Measurements from ENCODE around the gene RTN1.

RTN1 gene

GRCh38 chr14:59848671-59849070 is 21.9 kb downstream of the RTN1 start:
- H3K4me3 ChIP-seq (ENCODE audit: insufficient read depth, low read length, poor library complexity, severe bottlenecking): no peak overlapping the region

GRCh38 chr14:59847711-59848110 is 22.9 kb downstream of the RTN1 start:
- no peaks in the 10 kb centered on the region for H3K9me2 ChIP-seq (replicated peaks; ENCODE audit: insufficient read depth, low read length)
- no peaks in the 10 kb centered on the region for H4K20me1 ChIP-seq (ENCODE audit: low read depth, low read length)
- H2AFZ ChIP-seq (ENCODE audit: low read depth, low read length, severe bottlenecking): no peak overlapping the region
- H3K36me3 ChIP-seq (ENCODE audit: low read length): no peaks in the 10 kb centered on the region
- no peak for TF ChIP-seq CTCF (IDR thresholded peaks at IDR 0.05; ENCODE audit: insufficient read depth, low read length, poor library complexity, severe bottlenecking)
- TF ChIP-seq EZH2phosphoT487 (conservative IDR thresholded peaks at IDR 0.05; ENCODE audit: low read length): no peak
- no peak overlapping the region for H3K4me2 ChIP-seq (ENCODE audit: low read depth, low read length, poor library complexity, severe bottlenecking)
- H3K9ac ChIP-seq (ENCODE audit: low read length): no peak overlapping the region
- H3K27ac ChIP-seq (ENCODE audit: low read depth, low read length): no peak overlapping the region
- no peaks in the 10 kb centered on the region for H3K27me3 ChIP-seq (ENCODE audit: low read length)
- H3F3A ChIP-seq (ENCODE audit: insufficient read depth): no peaks in the 10 kb centered on the region
- no peaks in the 10 kb centered on the region for H3K9me3 ChIP-seq (ENCODE audit: insufficient read depth, low read length)
- no peak overlapping the region for H3K4me3 ChIP-seq (ENCODE audit: insufficient read depth, low read length, poor library complexity, severe bottlenecking)
- no peaks in the 10 kb centered on the region for H3K79me2 ChIP-seq (ENCODE audit: insufficient read depth, low read length)

More at GRCh38 chr14:59848671-59849070, 21.9 kb downstream of the RTN1 start:
- H2AFZ ChIP-seq (ENCODE audit: low read depth, low read length, severe bottlenecking): no peak overlapping the region
- no peaks in the 10 kb centered on the region for H3K27me3 ChIP-seq (ENCODE audit: low read length)
- no peaks in the 10 kb centered on the region for H3K79me2 ChIP-seq (ENCODE audit: insufficient read depth, low read length)
- no peak overlapping the region for H3K27ac ChIP-seq (ENCODE audit: low read depth, low read length)
- H3K9ac ChIP-seq (ENCODE audit: low read length): no peak overlapping the region
- no peaks in the 10 kb centered on the region for H3K36me3 ChIP-seq (ENCODE audit: low read length)
- no peaks in the 10 kb centered on the region for H3K9me3 ChIP-seq (ENCODE audit: insufficient read depth, low read length)
- H4K20me1 ChIP-seq (ENCODE audit: low read depth, low read length): no peaks in the 10 kb centered on the region
- H3K4me2 ChIP-seq (ENCODE audit: low read depth, low read length, poor library complexity, severe bottlenecking): no peak overlapping the region
- TF ChIP-seq EZH2phosphoT487 (conservative IDR thresholded peaks at IDR 0.05; ENCODE audit: low read length) (no peak), CTCF (IDR thresholded peaks at IDR 0.05; ENCODE audit: insufficient read depth, low read length, poor library complexity, severe bottlenecking) (no peak)
- no peaks in the 10 kb centered on the region for H3F3A ChIP-seq (ENCODE audit: insufficient read depth)
- no peaks in the 10 kb centered on the region for H3K9me2 ChIP-seq (replicated peaks; ENCODE audit: insufficient read depth, low read length)

GRCh38 chr14:59846595-59846994 is 24.0 kb downstream of the RTN1 start:
- TF ChIP-seq CTCF (IDR thresholded peaks at IDR 0.05; ENCODE audit: insufficient read depth, low read length, poor library complexity, severe bottlenecking) (no peak), EZH2phosphoT487 (conservative IDR thresholded peaks at IDR 0.05; ENCODE audit: low read length) (no peak)
- no peaks in the 10 kb centered on the region for H3K79me2 ChIP-seq (ENCODE audit: insufficient read depth, low read length)
- no peak overlapping the region for H3K9ac ChIP-seq (ENCODE audit: low read length)
- H3K27ac ChIP-seq (ENCODE audit: low read depth, low read length): no peak overlapping the region
- no peaks in the 10 kb centered on the region for H3K27me3 ChIP-seq (ENCODE audit: low read length)
- H3K36me3 ChIP-seq (ENCODE audit: low read length): no peaks in the 10 kb centered on the region
- no peaks in the 10 kb centered on the region for H3F3A ChIP-seq (ENCODE audit: insufficient read depth)
- H3K4me2 ChIP-seq (ENCODE audit: low read depth, low read length, poor library complexity, severe bottlenecking): no peak overlapping the region
- no peaks in the 10 kb centered on the region for H4K20me1 ChIP-seq (ENCODE audit: low read depth, low read length)
- H3K4me3 ChIP-seq (ENCODE audit: insufficient read depth, low read length, poor library complexity, severe bottlenecking): no peak overlapping the region
- H3K9me3 ChIP-seq (ENCODE audit: insufficient read depth, low read length): no peaks in the 10 kb centered on the region
- H3K9me2 ChIP-seq (replicated peaks; ENCODE audit: insufficient read depth, low read length): no peaks in the 10 kb centered on the region
- no peak overlapping the region for H2AFZ ChIP-seq (ENCODE audit: low read depth, low read length, severe bottlenecking)
